OCI-LY7 (cell line): Measurements from ENCODE around the gene GRIA4. TPM values are rescaled to one million over a fixed set of nuclear protein-coding genes. Genes with fewer than 3 reads are reported as not detected.

ENCODE experiments used
- BruUV-seq: library from RNA; stranded (reverse); fragments of 400-500 nt; replicated peaks from 2 replicates; lab custom pipeline; 2021; lab: Mats Ljungman, UMichigan
- CTCF ChIA-PET: fragments of 300-600 bp; sonication (Branson Sonifier 250); formaldehyde crosslinking; loops from one replicate; lab custom pipeline; 2022; ENCODE audit warnings: antibody characterized with exemption; ENCODE audit not compliant: unreplicated experiment; lab: Charles Lee
- POLR2A ChIA-PET: fragments of 300-600 bp; sonication (Branson Sonifier 250); formaldehyde crosslinking; loops from one replicate; lab custom pipeline; 2022; ENCODE audit warnings: antibody characterized with exemption; lab: Charles Lee
- DNase-seq: peaks from one replicate; pipeline ENCODE4 v3.0.0-alpha.2; 2015; ENCODE audit warnings: low spot score
- H2AFZ ChIP-seq: fragments of 200-600 bp; sonication (generic), shearing (Covaris generic); 2 replicates; pipeline ENCODE4 v1.6.1; 2014; ENCODE audit warnings: mild to moderate bottlenecking, antibody characterized with exemption, low read length, moderate library complexity
- H3K27ac ChIP-seq: fragments of 200-600 bp; sonication (generic); 2 replicates; pipeline ENCODE4 v1.5.1; 2014; ENCODE audit warnings: mixed run types, low read depth, mild to moderate bottlenecking, moderate library complexity, low read length, inconsistent platforms; ENCODE audit not compliant: poor library complexity, severe bottlenecking
- H3K36me3 ChIP-seq: fragments of 200-600 bp; sonication (generic); 2 replicates; pipeline ENCODE4 v1.6.1; 2014; ENCODE audit warnings: mild to moderate bottlenecking, antibody characterized with exemption, low read length, moderate library complexity, mixed read lengths; ENCODE audit not compliant: insufficient read depth
- H3K4me1 ChIP-seq: fragments of 200-600 bp; sonication (generic); 2 replicates; pipeline ENCODE4 v1.5.1; 2014; ENCODE audit warnings: mild to moderate bottlenecking, low read length; ENCODE audit not compliant: insufficient read depth, poor library complexity, severe bottlenecking
- H3K4me2 ChIP-seq: fragments of 200-600 bp; sonication (generic); 2 replicates; pipeline ENCODE4 v1.6.1; 2014; ENCODE audit warnings: mild to moderate bottlenecking, low read length
- H3K4me3 ChIP-seq: fragments of 200-600 bp; sonication (generic); 2 replicates; pipeline ENCODE4 v1.5.1; 2014; ENCODE audit warnings: mild to moderate bottlenecking, low read depth, low read length; ENCODE audit not compliant: poor library complexity, severe bottlenecking
- H3K79me2 ChIP-seq: fragments of 200-600 bp; sonication (generic); 2 replicates; pipeline ENCODE4 v1.6.1; 2016; ENCODE audit warnings: low read depth, mild to moderate bottlenecking, low read length, moderate library complexity, mixed read lengths; ENCODE audit not compliant: insufficient read depth
- H3K9me2 ChIP-seq: fragments of 200-600 bp; sonication (generic); 2 replicates; pipeline ENCODE4 v1.6.1; 2016; ENCODE audit warnings: mild to moderate bottlenecking, low read length, mixed read lengths; ENCODE audit not compliant: insufficient read depth
- H3K9me3 ChIP-seq: fragments of 200-600 bp; sonication (generic); 2 replicates; pipeline ENCODE4 v1.6.1; 2014; ENCODE audit warnings: mild to moderate bottlenecking, mixed run types, low read length, mixed read lengths
- H4K20me1 ChIP-seq: fragments of 200-600 bp; sonication (generic); 2 replicates; pipeline ENCODE4 v1.6.1; 2014; ENCODE audit warnings: mild to moderate bottlenecking, antibody characterized with exemption, low read length, moderate library complexity, mixed read lengths; ENCODE audit not compliant: insufficient read depth
- CTCF ChIP-seq: fragments of 200-600 bp; sonication (generic); conservative IDR thresholded peaks from 2 replicates; pipeline ENCODE4 v1.5.1; 2014; ENCODE audit warnings: mild to moderate bottlenecking, antibody characterized with exemption, low read length, moderate library complexity, mixed read lengths
- EZH2phosphoT487 ChIP-seq: fragments of 200-600 bp; sonication (generic); IDR thresholded peaks from 2 replicates; pipeline ENCODE4 v1.6.1; 2018; ENCODE audit warnings: low read depth, borderline replicate concordance, mild to moderate bottlenecking, mixed run types, antibody characterized with exemption, low read length, moderate library complexity, mixed read lengths
- intact Hi-C: fragments of 100-400 bp; cut with micrococcal nuclease; formaldehyde crosslinking; loops from one replicate; pipeline ENCODE4 v1.10.0; 2022; ENCODE audit not compliant: unreplicated experiment
- total RNA-seq, 2 experiments: library from RNA; depleted of rRNA in 1 of 2; stranded (reverse); fragments of >200 nt in 1 of 2; shearing (Covaris generic) in 1 of 2; gene quantifications; 2 replicates each; pipeline ENCODE4 v1.2.3, GENCODE V29; 2014 to 2022

Gene GRIA4
- total RNA-seq, 2 experiments from 2014 or later = not detected

GRCh38 chr11:105622016-105622415 is 12.1 kb downstream of the GRIA4 start:
- H2AFZ ChIP-seq = no peak overlapping the region
- no peaks in the 10 kb centered on the region for H4K20me1 ChIP-seq
- BruUV-seq = no TSS peak
- CTCF ChIA-PET = no interaction called here
- no peaks in the 10 kb centered on the region for H3K4me1 ChIP-seq
- POLR2A ChIA-PET = no interaction called here
- H3K4me3 ChIP-seq = no peak overlapping the region
- no peak overlapping the region for H3K27ac ChIP-seq
- H3K36me3 ChIP-seq = no peaks in the 10 kb centered on the region
- H3K4me2 ChIP-seq = no peak overlapping the region
- DNase-seq = no peak
- no peak for TF ChIP-seq EZH2phosphoT487
- no peak for TF ChIP-seq CTCF
- no peaks in the 10 kb centered on the region for H3K79me2 ChIP-seq
- no peaks in the 10 kb centered on the region for H3K9me2 ChIP-seq
- H3K9me3 ChIP-seq = no peaks in the 10 kb centered on the region
- intact Hi-C loops = no loop called here

DNA sequence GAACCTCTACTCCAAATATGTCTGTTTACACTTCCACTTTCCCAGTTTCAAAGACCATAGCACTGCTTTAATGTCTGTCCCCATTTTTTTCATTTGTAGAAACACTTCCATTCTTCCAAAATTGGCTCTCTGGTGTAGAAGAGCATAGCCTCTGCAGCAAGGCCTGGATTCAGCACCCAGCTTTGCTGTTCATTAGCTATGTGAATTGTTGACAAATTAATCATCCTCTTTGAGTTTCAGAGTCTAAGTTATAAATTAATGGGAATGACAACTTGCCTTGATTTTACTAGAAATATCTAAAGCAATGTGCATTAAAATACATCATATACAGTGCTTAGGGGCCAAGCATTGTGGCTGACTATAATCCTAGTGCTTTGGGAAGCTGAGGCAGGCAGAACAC is 22.4 kb downstream of the GRIA4 start:
- no TSS peak for BruUV-seq

More for the DNA sequence above, 22.4 kb downstream of the GRIA4 start:
- H4K20me1 ChIP-seq = no peaks in the 10 kb centered on the region
- no peak overlapping the region for H3K4me3 ChIP-seq
- CTCF ChIA-PET = no interaction called here
- no peaks in the 10 kb centered on the region for H3K9me3 ChIP-seq
- no peaks in the 10 kb centered on the region for H3K4me1 ChIP-seq
- POLR2A ChIA-PET = interaction anchor here (1.1 kb wide), 1 partner anchor 326 kb away, joined by 3 read pairs; no protein-coding TSS in a partner anchor
- no peaks in the 10 kb centered on the region for H3K79me2 ChIP-seq
- no peak for TF ChIP-seq EZH2phosphoT487
- no peak for TF ChIP-seq CTCF
- no peak overlapping the region for H2AFZ ChIP-seq
- no peak overlapping the region for H3K4me2 ChIP-seq
- intact Hi-C loops = no loop called here
- H3K9me2 ChIP-seq = no peaks in the 10 kb centered on the region
- no peak overlapping the region for H3K27ac ChIP-seq
- DNase-seq = no peak
- H3K36me3 ChIP-seq = no peaks in the 10 kb centered on the region
